ENCODE measurements around the gene TPCN2. TPM values are rescaled to one million over a fixed set of nuclear protein-coding genes. Genes with fewer than 3 reads are reported as not detected.

TPCN2 gene
- polyA plus RNA-seq, 3 donors: 29.3 to 52.8 (median 31.5) TPM

DNA sequence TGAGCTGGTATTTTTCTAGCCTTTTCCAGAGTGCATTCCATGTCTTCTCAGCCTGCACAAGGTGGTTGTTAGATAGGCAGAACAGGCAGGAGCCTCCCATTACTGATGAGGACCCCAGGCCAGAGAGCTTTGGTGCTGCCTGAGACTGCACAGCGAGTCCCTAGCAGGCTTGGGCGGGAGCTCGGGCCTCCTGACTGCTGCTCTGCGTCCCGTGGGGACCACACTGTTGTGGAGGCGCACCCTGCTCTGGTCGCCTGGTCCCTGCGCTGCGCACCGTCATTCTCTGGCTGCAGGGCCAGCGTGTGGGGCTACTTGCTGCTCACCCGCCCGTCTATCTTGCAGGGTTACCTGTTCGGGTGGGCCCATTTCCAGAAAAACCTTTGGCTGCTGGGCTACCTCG, 8.5 kb downstream of the TPCN2 start:
- H3K27ac Mint-ChIP-seq: peak overlapping the region in 4 of 7 donors; percentile 25 to 72 (median 46)
- Histone ChIP-seq H3K36me3 (replicated peaks in 1 of 2; ENCODE audit: control insufficient read depth in 1 of 2, insufficient read depth in 2 of 2, low read length in 2 of 2) (peaks cover 77 to 89% of the 10 kb centered on the region in 2 donors), H3K4me2 (replicated peaks; ENCODE audit: extremely low read depth, low read length, poor library complexity, severe bottlenecking) (no peak overlapping the region), H3K4me3 (replicated peaks in 1 of 3; ENCODE audit: low read depth in 2 of 3, low read length in 3 of 3) (no peak overlapping the region), H3K79me2 (ENCODE audit: insufficient read depth, low read length) (peaks cover 96% of the 10 kb centered on the region), H4K20me1 (ENCODE audit: insufficient read depth, low read length) (peaks cover 99% of the 10 kb centered on the region), H3K4me1 (ENCODE audit: control insufficient read depth in 1 of 2, insufficient read depth in 2 of 2, low read length in 2 of 2) (peaks cover 22 to 37% of the 10 kb centered on the region in 2 donors), H2AFZ (ENCODE audit: insufficient read depth, low read depth, low read length, poor library complexity, severe bottlenecking) (no peak overlapping the region), H3K9me3 (replicated peaks in 1 of 2; ENCODE audit: control insufficient read depth in 1 of 2, insufficient read depth in 1 of 2, low read length in 2 of 2) (no peaks in the 10 kb centered on the region), H3K27me3 (ENCODE audit: control insufficient read depth in 2 of 2, insufficient read depth in 2 of 2, low read length in 2 of 2) (no peaks in the 10 kb centered on the region), H3K27ac (ENCODE audit: low read depth in 1 of 2, low read length in 2 of 2) (no peak overlapping the region), H3K9ac (ENCODE audit: insufficient read depth, low read length, poor library complexity, severe bottlenecking) (no peak overlapping the region)
- H3K4me3 Mint-ChIP-seq: no peak overlapping the region
- peaks cover 65 to 86% of the 10 kb centered on the region in 2 donors for H3K36me3 Mint-ChIP-seq
- intact Hi-C loops (cut with micrococcal nuclease): no loop called here
- WGBS (ENCODE audit: insufficient coverage): 97% methylated on average over 15 of the region's 15 CpGs
- peaks cover 0 to 2% (median 2%) of the 10 kb centered on the region in 3 donors for H3K27me3 Mint-ChIP-seq (ENCODE audit: low read depth in 3 of 3)
- peaks cover 28% of the 10 kb centered on the region for H3K4me1 Mint-ChIP-seq
- H3K9me3 Mint-ChIP-seq: peaks cover 0 to 2% (median 0%) of the 10 kb centered on the region in 7 donors
- no peak for DNase-seq
- TF ChIP-seq, protein P1, sequence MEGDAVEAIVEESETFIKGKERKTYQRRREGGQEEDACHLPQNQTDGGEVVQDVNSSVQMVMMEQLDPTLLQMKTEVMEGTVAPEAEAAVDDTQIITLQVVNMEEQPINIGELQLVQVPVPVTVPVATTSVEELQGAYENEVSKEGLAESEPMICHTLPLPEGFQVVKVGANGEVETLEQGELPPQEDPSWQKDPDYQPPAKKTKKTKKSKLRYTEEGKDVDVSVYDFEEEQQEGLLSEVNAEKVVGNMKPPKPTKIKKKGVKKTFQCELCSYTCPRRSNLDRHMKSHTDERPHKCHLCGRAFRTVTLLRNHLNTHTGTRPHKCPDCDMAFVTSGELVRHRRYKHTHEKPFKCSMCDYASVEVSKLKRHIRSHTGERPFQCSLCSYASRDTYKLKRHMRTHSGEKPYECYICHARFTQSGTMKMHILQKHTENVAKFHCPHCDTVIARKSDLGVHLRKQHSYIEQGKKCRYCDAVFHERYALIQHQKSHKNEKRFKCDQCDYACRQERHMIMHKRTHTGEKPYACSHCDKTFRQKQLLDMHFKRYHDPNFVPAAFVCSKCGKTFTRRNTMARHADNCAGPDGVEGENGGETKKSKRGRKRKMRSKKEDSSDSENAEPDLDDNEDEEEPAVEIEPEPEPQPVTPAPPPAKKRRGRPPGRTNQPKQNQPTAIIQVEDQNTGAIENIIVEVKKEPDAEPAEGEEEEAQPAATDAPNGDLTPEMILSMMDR (IDR thresholded peaks at IDR 0.05): no peak

DNA sequence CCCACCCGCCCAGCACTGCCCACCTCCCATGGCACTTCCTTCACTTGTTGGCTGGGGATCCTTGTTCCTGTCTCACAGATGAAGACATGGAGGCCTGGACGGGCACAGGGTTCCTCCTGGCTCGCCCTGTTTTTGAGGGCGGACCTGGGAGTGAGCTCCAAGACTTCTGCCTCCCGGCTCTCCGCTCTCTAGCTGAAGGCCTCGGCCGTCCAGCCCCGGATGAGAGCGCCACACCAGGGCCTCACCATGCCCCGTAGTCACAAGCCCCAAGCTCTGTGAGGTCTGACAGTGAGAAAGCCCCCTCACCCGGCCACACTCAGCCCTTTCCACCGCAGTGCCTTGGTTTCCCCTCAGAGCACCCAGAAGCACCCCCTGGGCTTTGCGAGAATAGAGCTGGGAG, 9.1 kb downstream of the TPCN2 start:
- Mint-ChIP-seq H3K4me1 (peaks cover 24% of the 10 kb centered on the region), H3K27ac (peak overlapping the region in 3 of 7 donors; percentile 25 to 66 (median 46)), H3K9me3 (peaks cover 0 to 2% (median 0%) of the 10 kb centered on the region in 7 donors), H3K36me3 (peaks cover 69 to 87% of the 10 kb centered on the region in 2 donors), H3K27me3 (ENCODE audit: low read depth in 3 of 3) (peaks cover 0 to 2% (median 2%) of the 10 kb centered on the region in 3 donors), H3K4me3 (no peak overlapping the region)
- no peak for DNase-seq
- H3K9ac ChIP-seq (ENCODE audit: insufficient read depth, low read length, poor library complexity, severe bottlenecking): no peak overlapping the region
- H3K79me2 ChIP-seq (ENCODE audit: insufficient read depth, low read length): peaks cover 96% of the 10 kb centered on the region
- H3K4me2 ChIP-seq (replicated peaks; ENCODE audit: extremely low read depth, low read length, poor library complexity, severe bottlenecking): no peak overlapping the region
- TF ChIP-seq, protein P1 (IDR thresholded peaks at IDR 0.05): no peak
- intact Hi-C loops (cut with micrococcal nuclease): no loop called here
- peaks cover 81 to 91% of the 10 kb centered on the region in 2 donors for H3K36me3 ChIP-seq (replicated peaks in 1 of 2; ENCODE audit: control insufficient read depth in 1 of 2, insufficient read depth in 2 of 2, low read length in 2 of 2)
- no peaks in the 10 kb centered on the region for H3K9me3 ChIP-seq (replicated peaks in 1 of 2; ENCODE audit: control insufficient read depth in 1 of 2, insufficient read depth in 1 of 2, low read length in 2 of 2)
- no peaks in the 10 kb centered on the region for H3K27me3 ChIP-seq (ENCODE audit: control insufficient read depth in 2 of 2, insufficient read depth in 2 of 2, low read length in 2 of 2)
- H2AFZ ChIP-seq (ENCODE audit: insufficient read depth, low read depth, low read length, poor library complexity, severe bottlenecking): no peak overlapping the region
- peaks cover 99% of the 10 kb centered on the region for H4K20me1 ChIP-seq (ENCODE audit: insufficient read depth, low read length)
- WGBS (ENCODE audit: insufficient coverage): 95% methylated on average over 11 of the region's 14 CpGs
- H3K4me3 ChIP-seq (replicated peaks in 1 of 3; ENCODE audit: low read depth in 2 of 3, low read length in 3 of 3): no peak overlapping the region
- peaks cover 22 to 31% of the 10 kb centered on the region in 2 donors for H3K4me1 ChIP-seq (ENCODE audit: control insufficient read depth in 1 of 2, insufficient read depth in 2 of 2, low read length in 2 of 2)
- H3K27ac ChIP-seq (ENCODE audit: low read depth in 1 of 2, low read length in 2 of 2): peak overlapping the region in 1 of 2 donors; percentile 41
